NCI-H187 (cell line): ENCODE results near the gene SF3A2.
A peak's percentile ranks its signal among the peaks of the same experiment; 100 is the strongest.
"Not testable (repeated sequence)": the region's sequence is repeated elsewhere in the genome, so short reads cannot be mapped to it uniquely, and the experiment has no call there.

ENCODE experiments used
- DNase-seq, 2 experiments: peaks; one replicate each; lab custom pipeline; 2025; lab: John Stamatoyannopoulos, UW

Gene SF3A2

GRCh38 chr19:2274931-2275535, 38.4 kb downstream of the SF3A2 start:
- DNase-seq, result peak; percentile 52 to 68

GRCh38 chr19:2275588-2276428, 39.2 kb downstream of the SF3A2 start:
- no peak for DNase-seq

- no peak for DNase-seq
These were observed 39.9 kb downstream of the SF3A2 start for GRCh38 chr19:2276429-2276986.

- no peak for DNase-seq
These were observed 40.5 kb downstream of the SF3A2 start for GRCh38 chr19:2277138-2277537.

GRCh38 chr19:2278459-2279158, 42.0 kb downstream of the SF3A2 start:
- no peak for DNase-seq

GRCh38 chr19:2280633-2281264, 44.1 kb downstream of the SF3A2 start:
- DNase-seq, result no peak

- DNase-seq, result not testable (repeated sequence)
These were observed 44.8 kb downstream of the SF3A2 start for GRCh38 chr19:2281265-2282061.

GRCh38 chr19:2282062-2282861, 45.6 kb downstream of the SF3A2 start, which contains the start of gene PEAK3:
Gene PEAK3, minus strand, starts transcription at chr19:2282175. Its CDS starts 1,244 bp downstream, at chr19:2280931.
- DNase-seq, result no peak

- DNase-seq, result no peak
These were observed 46.2 kb downstream of the SF3A2 start for GRCh38 chr19:2282862-2283237.

- no peak for DNase-seq
These were observed 47.3 kb downstream of the SF3A2 start for GRCh38 chr19:2283835-2284507.

GRCh38 chr19:2286402-2287140, 49.9 kb downstream of the SF3A2 start:
- DNase-seq, result no peak

GRCh38 chr19:2287585-2288337, 51.1 kb downstream of the SF3A2 start:
- no peak for DNase-seq

GRCh38 chr19:2288338-2288817, 51.8 kb downstream of the SF3A2 start:
- DNase-seq, result no peak

GRCh38 chr19:2288818-2289713, 52.4 kb downstream of the SF3A2 start:
- no peak for DNase-seq

GRCh38 chr19:2289714-2290435, 53.3 kb downstream of the SF3A2 start:
- DNase-seq, result no peak

- DNase-seq, result peak in 1 of 2 experiments; percentile 31
These were observed 54.0 kb downstream of the SF3A2 start for GRCh38 chr19:2290441-2291184.
